GM21390 (cell line): ENCODE data around the gene AMN.

Source experiments
- ATAC-seq: cut with Tn5 transposase; IDR thresholded peaks from one replicate; pipeline ENCODE4 v1.9.1; 2021; ENCODE audit not compliant: unreplicated experiment

The AMN gene

GRCh38 chr14:102927346-102927877 lies 4.9 kb downstream of the AMN start:
- no peak for ATAC-seq

- ATAC-seq = peak; percentile 13
These were observed 5.5 kb downstream of the AMN start for GRCh38 chr14:102927878-102928411.

- peak; percentile 49 for ATAC-seq
These were observed 6.2 kb downstream of the AMN start for GRCh38 chr14:102928412-102929240.

- ATAC-seq = no peak
These were observed 7.0 kb downstream of the AMN start for GRCh38 chr14:102929241-102930137.

- ATAC-seq = no peak
These were observed 7.8 kb downstream of the AMN start for GRCh38 chr14:102930138-102930752.

- no peak for ATAC-seq
These were observed 8.5 kb downstream of the AMN start for GRCh38 chr14:102930753-102931579.

- no peak for ATAC-seq
These were observed 9.3 kb downstream of the AMN start for GRCh38 chr14:102931580-102932285.

GRCh38 chr14:102932484-102933248 lies 10.2 kb downstream of the AMN start:
- no peak for ATAC-seq

- ATAC-seq = no peak
These were observed 11.3 kb downstream of the AMN start for GRCh38 chr14:102933618-102934231.

GRCh38 chr14:102935756-102936155 lies 13.3 kb downstream of the AMN start:
- no peak for ATAC-seq

- ATAC-seq = no peak
These were observed 15.1 kb downstream of the AMN start for GRCh38 chr14:102937331-102938175.

- no peak for ATAC-seq
These were observed 15.7 kb downstream of the AMN start for GRCh38 chr14:102938191-102938590.

- ATAC-seq = no peak
These were observed 16.9 kb downstream of the AMN start for GRCh38 chr14:102939329-102939728.

GRCh38 chr14:102939820-102940561 lies 17.5 kb downstream of the AMN start:
- no peak for ATAC-seq

- no peak for ATAC-seq
These were observed 18.4 kb downstream of the AMN start for GRCh38 chr14:102940729-102941362.

- no peak for ATAC-seq
These were observed 19.1 kb downstream of the AMN start for GRCh38 chr14:102941419-102942011.
